ENCODE data around the gene ARVCF. TPM values are rescaled to one million over a fixed set of nuclear protein-coding genes. Genes with fewer than 3 reads are reported as not detected.

Gene ARVCF
- total and polyA plus RNA-seq, 2 experiments from 2014 or later = 15.6 to 122 TPM

- Histone ChIP-seq H3K4me1 (ENCODE audit: insufficient read depth) (peaks cover 12% of the 10 kb centered on the region; the same call in 1 of the 2 replicates), H2AFZ (peak within 1 kb of the TSS; percentile 91), H3F3A (replicated peaks; ENCODE audit: low read depth) (no peaks in the 10 kb centered on the region), H4K20me1 (replicated peaks; ENCODE audit: insufficient read depth) (no peaks in the 10 kb centered on the region), H3K4me3 (peak within 1 kb of the TSS; percentile 89), H3K27me3 (ENCODE audit: insufficient read depth) (peaks cover 39% of the 10 kb centered on the region), H3K27ac (ENCODE audit: low read depth) (no peak within 1 kb of the TSS), H3K9me2 (ENCODE audit: insufficient read depth) (no peaks in the 10 kb centered on the region), H3K79me2 (replicated peaks; ENCODE audit: insufficient read depth) (no peaks in the 10 kb centered on the region), H3K36me3 (ENCODE audit: insufficient read depth) (no peaks in the 10 kb centered on the region), H3K4me2 (peak within 1 kb of the TSS; percentile 95)
- DNase-seq (ENCODE audit: low spot score) (peak; percentile 94), ATAC-seq (peak; percentile 77)
- Mint-ChIP-seq H3K36me3 (ENCODE audit: low read depth) (no peaks in the 10 kb centered on the region), H3K4me1 (peaks cover 9% of the 10 kb centered on the region), H3K27me3 (ENCODE audit: insufficient read depth, low read depth, poor library complexity) (peaks cover 42% of the 10 kb centered on the region), H3K4me3 (peak within 1 kb of the TSS; percentile 91), H3K9me3 (no peaks in the 10 kb centered on the region), H3K27ac (no peak within 1 kb of the TSS)
- TF ChIP-seq JUNB (IDR thresholded peaks at IDR 0.05; ENCODE audit: unreplicated experiment) (no peak), CREB1 (CRISPR knock-in tag; IDR thresholded peaks at IDR 0.05; ENCODE audit: low read depth) (0 out of 2 replicates have a peak, but pooled peaks have one; percentile 48), ETS1 (IDR thresholded peaks at IDR 0.05) (no peak), POLR2AphosphoS5 (IDR thresholded peaks at IDR 0.05; ENCODE audit: low read depth) (peak; percentile 65), NANOG (IDR thresholded peaks at IDR 0.05; ENCODE audit: borderline replicate concordance) (no peak), ZNF331 (CRISPR knock-in tag; IDR thresholded peaks at IDR 0.05; ENCODE audit: low read depth) (no peak), EZH2phosphoT487 (IDR thresholded peaks at IDR 0.05; ENCODE audit: unreplicated experiment) (no peak)
- TF ChIP-seq, protein P1, sequence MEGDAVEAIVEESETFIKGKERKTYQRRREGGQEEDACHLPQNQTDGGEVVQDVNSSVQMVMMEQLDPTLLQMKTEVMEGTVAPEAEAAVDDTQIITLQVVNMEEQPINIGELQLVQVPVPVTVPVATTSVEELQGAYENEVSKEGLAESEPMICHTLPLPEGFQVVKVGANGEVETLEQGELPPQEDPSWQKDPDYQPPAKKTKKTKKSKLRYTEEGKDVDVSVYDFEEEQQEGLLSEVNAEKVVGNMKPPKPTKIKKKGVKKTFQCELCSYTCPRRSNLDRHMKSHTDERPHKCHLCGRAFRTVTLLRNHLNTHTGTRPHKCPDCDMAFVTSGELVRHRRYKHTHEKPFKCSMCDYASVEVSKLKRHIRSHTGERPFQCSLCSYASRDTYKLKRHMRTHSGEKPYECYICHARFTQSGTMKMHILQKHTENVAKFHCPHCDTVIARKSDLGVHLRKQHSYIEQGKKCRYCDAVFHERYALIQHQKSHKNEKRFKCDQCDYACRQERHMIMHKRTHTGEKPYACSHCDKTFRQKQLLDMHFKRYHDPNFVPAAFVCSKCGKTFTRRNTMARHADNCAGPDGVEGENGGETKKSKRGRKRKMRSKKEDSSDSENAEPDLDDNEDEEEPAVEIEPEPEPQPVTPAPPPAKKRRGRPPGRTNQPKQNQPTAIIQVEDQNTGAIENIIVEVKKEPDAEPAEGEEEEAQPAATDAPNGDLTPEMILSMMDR (conservative IDR thresholded peaks at IDR 0.05; ENCODE audit: low read depth in 2 of 2) = no peak
Measured at GRCh38 chr22:20020533-20021195, 4.0 kb upstream of the ARVCF start, which contains the start of gene TANGO2. Gene TANGO2 (plus strand): TSS chr22:20021110. CDS start chr22:20036799, 15,689 bp downstream.

GRCh38 chr22:20019661-20020532, 3.3 kb upstream of the ARVCF start:
- H3K4me2 ChIP-seq = peak overlapping the region; percentile 81
- no peaks in the 10 kb centered on the region for H3F3A ChIP-seq (replicated peaks; ENCODE audit: low read depth)
- Mint-ChIP-seq H3K4me3 (peak overlapping the region; percentile 72), H3K27me3 (ENCODE audit: insufficient read depth, low read depth, poor library complexity) (peaks cover 45% of the 10 kb centered on the region), H3K9me3 (no peaks in the 10 kb centered on the region), H3K36me3 (ENCODE audit: low read depth) (no peaks in the 10 kb centered on the region), H3K4me1 (peaks cover 11% of the 10 kb centered on the region), H3K27ac (no peak overlapping the region)
- TF ChIP-seq CREB1 (CRISPR knock-in tag; IDR thresholded peaks at IDR 0.05; ENCODE audit: low read depth) (no peak), EZH2phosphoT487 (IDR thresholded peaks at IDR 0.05; ENCODE audit: unreplicated experiment) (no peak), JUNB (IDR thresholded peaks at IDR 0.05; ENCODE audit: unreplicated experiment) (no peak), NANOG (IDR thresholded peaks at IDR 0.05; ENCODE audit: borderline replicate concordance) (no peak), ZNF331 (CRISPR knock-in tag; IDR thresholded peaks at IDR 0.05; ENCODE audit: low read depth) (no peak), ETS1 (IDR thresholded peaks at IDR 0.05) (no peak), EZH2 (IDR thresholded peaks at IDR 0.05; ENCODE audit: low read depth, unreplicated experiment) (no peak)
- TF ChIP-seq, protein P1 (conservative IDR thresholded peaks at IDR 0.05; ENCODE audit: low read depth in 2 of 2) = no peak
- TF ChIP-seq, protein P2, sequence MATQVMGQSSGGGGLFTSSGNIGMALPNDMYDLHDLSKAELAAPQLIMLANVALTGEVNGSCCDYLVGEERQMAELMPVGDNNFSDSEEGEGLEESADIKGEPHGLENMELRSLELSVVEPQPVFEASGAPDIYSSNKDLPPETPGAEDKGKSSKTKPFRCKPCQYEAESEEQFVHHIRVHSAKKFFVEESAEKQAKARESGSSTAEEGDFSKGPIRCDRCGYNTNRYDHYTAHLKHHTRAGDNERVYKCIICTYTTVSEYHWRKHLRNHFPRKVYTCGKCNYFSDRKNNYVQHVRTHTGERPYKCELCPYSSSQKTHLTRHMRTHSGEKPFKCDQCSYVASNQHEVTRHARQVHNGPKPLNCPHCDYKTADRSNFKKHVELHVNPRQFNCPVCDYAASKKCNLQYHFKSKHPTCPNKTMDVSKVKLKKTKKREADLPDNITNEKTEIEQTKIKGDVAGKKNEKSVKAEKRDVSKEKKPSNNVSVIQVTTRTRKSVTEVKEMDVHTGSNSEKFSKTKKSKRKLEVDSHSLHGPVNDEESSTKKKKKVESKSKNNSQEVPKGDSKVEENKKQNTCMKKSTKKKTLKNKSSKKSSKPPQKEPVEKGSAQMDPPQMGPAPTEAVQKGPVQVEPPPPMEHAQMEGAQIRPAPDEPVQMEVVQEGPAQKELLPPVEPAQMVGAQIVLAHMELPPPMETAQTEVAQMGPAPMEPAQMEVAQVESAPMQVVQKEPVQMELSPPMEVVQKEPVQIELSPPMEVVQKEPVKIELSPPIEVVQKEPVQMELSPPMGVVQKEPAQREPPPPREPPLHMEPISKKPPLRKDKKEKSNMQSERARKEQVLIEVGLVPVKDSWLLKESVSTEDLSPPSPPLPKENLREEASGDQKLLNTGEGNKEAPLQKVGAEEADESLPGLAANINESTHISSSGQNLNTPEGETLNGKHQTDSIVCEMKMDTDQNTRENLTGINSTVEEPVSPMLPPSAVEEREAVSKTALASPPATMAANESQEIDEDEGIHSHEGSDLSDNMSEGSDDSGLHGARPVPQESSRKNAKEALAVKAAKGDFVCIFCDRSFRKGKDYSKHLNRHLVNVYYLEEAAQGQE (IDR thresholded peaks at IDR 0.05; ENCODE audit: unreplicated experiment) = no peak
- no peaks in the 10 kb centered on the region for H3K79me2 ChIP-seq (replicated peaks; ENCODE audit: insufficient read depth)
- H3K36me3 ChIP-seq (ENCODE audit: insufficient read depth) = no peaks in the 10 kb centered on the region
- DNase-seq (ENCODE audit: low spot score) (no peak), ATAC-seq (no peak)
- H3K4me3 ChIP-seq = peak overlapping the region; percentile 89; the same call in 1 of the 2 replicates
- H3K27ac ChIP-seq (ENCODE audit: low read depth) = no peak overlapping the region
- H2AFZ ChIP-seq = no peak overlapping the region
- peaks cover 46% of the 10 kb centered on the region for H3K27me3 ChIP-seq (ENCODE audit: insufficient read depth)
- H3K4me1 ChIP-seq (ENCODE audit: insufficient read depth) = peaks cover 15% of the 10 kb centered on the region; the same call in 1 of the 2 replicates
- H3K9me2 ChIP-seq (ENCODE audit: insufficient read depth) = no peaks in the 10 kb centered on the region
- H4K20me1 ChIP-seq (replicated peaks; ENCODE audit: insufficient read depth) = no peaks in the 10 kb centered on the region
